GM10266 (cell line): ENCODE results near the gene ERI3.

Experiments
- DNase-seq: peaks from one replicate; pipeline ENCODE4 v3.0.0; 2012; ENCODE audit errors: extremely low spot score
- TF ChIP-seq, protein P1 (sequence below): IDR thresholded peaks from 2 replicates; pipeline ENCODE4 v1.5.1; 2012; ENCODE audit warnings: mild to moderate bottlenecking, low read depth; ENCODE audit not compliant: control insufficient read depth, insufficient read depth; ENCODE audit errors: missing control alignments

ERI3 gene

DNA sequence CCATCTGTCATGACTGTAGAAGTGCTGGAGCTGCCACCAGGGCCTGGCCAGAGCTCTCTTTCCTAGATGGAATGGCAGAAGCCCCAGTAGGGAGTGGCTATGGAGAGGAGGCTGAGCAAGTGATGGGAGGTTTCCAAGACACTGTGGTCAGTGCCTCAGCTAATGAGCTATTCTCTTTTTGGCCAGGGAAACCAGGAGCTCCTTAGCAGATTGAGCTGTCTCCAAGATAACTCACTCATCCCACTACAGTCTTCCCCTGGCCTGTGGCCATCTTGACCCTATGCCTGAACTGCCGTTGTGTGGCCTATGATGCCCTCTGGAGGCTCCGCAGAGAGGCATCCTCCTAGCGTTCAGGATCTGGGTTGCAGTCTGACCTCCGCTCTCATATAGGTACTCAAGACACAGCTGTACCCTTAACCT lies 60.5 kb downstream of the ERI3 start:
- no peak for DNase-seq

DNA sequence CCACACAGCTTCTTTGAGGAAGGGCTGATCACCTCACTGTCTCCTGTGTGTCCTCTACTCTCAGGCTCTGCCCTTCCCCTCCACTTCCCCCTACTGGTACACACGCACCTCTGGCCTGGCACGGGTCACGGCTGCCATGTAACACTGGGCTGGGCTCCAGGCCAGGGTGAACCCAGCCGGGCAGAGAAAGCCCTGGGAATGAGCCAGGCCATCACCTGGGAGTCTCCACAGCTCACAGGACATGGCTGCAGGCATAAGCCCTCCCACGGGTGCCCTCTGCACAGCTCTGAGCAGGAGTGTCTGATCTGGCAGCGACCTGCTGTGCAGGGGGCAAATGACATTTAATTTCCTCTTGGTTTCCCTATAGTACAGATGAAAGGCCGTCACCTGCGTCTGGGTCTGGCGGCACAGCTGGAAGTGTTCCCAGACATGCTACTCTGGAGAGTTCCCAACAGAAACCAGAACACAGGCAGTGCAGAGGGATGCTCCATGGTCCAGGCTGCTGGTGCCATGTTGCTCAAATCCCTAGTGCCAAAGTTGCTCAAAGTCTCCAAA lies 61.2 kb downstream of the ERI3 start:
- DNase-seq = no peak
- TF ChIP-seq, protein P1, sequence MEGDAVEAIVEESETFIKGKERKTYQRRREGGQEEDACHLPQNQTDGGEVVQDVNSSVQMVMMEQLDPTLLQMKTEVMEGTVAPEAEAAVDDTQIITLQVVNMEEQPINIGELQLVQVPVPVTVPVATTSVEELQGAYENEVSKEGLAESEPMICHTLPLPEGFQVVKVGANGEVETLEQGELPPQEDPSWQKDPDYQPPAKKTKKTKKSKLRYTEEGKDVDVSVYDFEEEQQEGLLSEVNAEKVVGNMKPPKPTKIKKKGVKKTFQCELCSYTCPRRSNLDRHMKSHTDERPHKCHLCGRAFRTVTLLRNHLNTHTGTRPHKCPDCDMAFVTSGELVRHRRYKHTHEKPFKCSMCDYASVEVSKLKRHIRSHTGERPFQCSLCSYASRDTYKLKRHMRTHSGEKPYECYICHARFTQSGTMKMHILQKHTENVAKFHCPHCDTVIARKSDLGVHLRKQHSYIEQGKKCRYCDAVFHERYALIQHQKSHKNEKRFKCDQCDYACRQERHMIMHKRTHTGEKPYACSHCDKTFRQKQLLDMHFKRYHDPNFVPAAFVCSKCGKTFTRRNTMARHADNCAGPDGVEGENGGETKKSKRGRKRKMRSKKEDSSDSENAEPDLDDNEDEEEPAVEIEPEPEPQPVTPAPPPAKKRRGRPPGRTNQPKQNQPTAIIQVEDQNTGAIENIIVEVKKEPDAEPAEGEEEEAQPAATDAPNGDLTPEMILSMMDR = no peak

More for the DNA sequence above, 60.5 kb downstream of the ERI3 start:
- TF ChIP-seq, protein P1 = no peak

DNA sequence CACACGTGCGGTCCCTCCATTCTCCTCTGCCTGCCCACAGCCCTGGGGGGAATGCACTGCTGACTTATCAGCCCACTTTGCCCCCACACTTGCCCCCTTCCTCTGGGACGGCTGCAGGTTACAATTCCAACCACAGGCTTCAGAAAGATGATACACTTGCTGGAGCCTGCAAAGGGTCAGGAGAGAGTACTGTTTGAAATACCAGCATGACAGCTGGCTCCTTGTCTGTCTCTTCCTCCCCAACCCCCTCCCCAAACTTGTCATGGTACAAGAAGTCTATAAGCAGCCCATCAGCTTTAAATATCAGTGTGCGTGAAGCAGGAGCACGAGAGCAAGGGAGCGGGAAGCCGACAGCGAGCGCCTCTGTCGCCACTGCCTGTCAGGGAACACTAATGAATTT lies 62.4 kb downstream of the ERI3 start:
- no peak for DNase-seq
- TF ChIP-seq, protein P1 = no peak

DNA sequence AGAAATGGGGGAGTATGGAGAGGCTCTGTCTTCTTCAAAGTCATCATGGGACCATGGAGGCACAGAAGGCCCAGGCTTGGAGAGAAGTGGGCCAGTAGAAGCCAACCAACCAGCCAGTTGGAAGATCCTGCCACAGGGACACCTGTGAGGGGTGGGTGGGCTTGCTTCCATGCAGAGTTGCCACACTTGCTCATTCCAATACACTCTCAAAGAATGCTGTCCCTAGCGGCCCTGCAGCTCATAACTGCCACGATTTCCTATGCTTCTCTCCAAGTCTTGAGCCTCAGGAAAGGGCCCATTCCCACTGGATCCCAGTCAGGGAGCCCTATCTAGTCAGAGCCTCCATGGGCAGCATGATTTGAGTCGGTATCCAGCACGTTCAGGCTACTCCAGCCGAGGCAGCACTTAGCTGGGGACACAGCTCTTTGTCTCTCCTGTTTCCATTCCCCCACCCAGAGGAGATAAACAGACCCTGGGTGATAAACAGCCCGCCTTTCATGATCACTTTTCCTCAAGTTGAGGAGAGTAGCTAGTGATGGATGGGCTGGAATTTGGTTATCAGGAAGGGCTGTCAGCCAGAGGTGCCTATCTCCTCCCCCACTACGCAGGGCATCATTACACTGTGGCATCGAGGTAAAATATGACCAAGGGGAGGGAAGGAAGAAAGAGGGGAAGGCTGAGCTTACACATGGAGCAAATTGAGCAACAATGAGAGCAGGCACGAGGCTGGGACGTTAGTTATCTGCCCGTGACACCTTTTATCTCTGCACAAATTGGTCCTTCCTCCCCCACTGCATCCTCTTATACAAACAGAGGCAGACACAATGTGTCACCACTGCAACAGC lies 64.6 kb downstream of the ERI3 start:
- TF ChIP-seq, protein P1 = no peak
- DNase-seq = no peak

DNA sequence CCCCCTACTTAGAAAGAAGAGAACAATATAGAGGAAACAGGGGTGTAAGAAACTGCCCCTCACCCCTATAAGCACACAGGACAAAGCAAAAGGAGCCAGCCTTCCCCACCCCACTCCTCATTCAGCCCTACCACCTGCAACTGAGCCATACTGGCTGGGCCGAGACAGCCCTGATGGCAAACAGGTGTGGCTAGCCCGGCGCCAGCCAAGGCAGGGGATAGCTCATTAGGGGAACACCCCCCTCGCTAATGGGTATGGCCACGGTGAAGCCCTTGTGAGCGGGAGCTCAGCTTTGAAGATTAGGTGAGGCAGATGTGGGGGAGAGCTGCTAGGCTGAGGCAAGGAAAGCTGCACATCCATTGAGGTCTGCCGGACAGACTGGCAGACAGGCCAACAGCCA lies 65.5 kb downstream of the ERI3 start:
- no peak for DNase-seq
- TF ChIP-seq, protein P1 = no peak

DNA sequence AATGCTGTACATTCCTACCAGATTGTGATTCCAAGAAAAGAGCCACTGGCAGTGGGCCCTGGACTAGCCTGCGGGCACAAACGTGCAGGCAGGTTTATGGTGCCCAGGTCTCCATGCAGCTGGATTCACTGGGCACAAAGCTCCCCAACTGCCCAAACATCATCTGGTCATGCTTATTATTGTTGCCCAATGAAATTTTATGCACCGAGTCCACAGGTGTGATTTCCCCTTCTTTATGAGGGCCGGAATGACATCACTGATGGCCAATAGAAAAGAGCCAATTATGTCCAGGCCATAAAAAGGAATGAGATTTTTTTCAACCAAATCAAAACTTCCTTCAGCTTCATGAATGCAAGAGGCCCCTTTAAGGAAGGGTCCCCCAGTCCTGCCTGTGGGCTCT lies 66.2 kb downstream of the ERI3 start:
- TF ChIP-seq, protein P1 = no peak
- DNase-seq = no peak

DNA sequence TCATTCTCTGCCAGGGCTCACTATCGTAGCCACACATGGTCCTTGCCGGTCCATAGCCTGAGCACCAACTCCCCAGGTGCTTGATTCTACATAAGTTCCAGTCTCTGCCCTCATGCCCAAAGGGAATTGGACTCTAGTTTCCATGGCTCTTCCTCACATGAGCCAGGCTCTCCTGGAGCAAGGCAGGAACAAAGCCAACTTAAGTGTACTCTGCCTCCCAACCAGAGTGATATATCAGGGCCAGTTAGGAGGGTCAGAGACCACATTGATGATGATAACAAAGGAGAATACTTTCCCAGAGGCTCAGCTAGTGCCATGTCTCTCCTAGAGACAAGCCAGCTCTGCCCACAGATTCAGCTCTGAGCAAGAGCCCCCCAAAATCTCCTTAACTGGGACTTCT lies 70.9 kb downstream of the ERI3 start:
- TF ChIP-seq, protein P1 = no peak
- no peak for DNase-seq
